Activated CD8-positive, alpha-beta memory T cell treated with anti-CD3 and anti-CD28 coated beads for 1 hour (primary cell): Measurements from ENCODE around the gene MTFR1L.
"Not testable (repeated sequence)": the region's sequence is repeated elsewhere in the genome, so short reads cannot be mapped to it uniquely, and the experiment has no call there.

Source experiments
- DNase-seq, 2 donors: peaks; one replicate each; pipeline ENCODE4 v3.0.0-alpha.2; 2020; ENCODE audit warnings: low read depth in 1 of 2; ENCODE audit errors: extremely low read depth in 1 of 2

MTFR1L gene

GRCh38 chr1:25821630-25822091, 1.9 kb downstream of the MTFR1L start:
- no peak for DNase-seq

DNA sequence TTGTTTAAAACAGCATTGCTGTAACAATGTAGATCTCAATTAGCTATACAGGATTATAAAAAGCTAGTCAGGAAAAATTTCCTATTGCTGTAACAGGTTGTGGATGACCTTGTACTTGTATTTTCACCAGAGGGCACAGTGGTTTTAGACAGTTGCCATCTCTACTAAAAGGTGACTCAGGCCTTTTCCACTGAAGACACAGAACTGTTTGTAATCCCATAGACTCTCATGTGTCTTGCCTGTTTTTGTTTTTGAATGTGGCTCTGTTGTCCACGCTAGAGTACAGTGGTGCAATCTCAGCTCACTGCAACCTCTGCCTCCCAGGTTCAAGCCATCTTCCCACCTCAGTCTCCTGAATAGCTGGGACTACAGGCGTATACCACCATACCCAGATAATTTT, 5.9 kb downstream of the MTFR1L start:
- no peak for DNase-seq

DNA sequence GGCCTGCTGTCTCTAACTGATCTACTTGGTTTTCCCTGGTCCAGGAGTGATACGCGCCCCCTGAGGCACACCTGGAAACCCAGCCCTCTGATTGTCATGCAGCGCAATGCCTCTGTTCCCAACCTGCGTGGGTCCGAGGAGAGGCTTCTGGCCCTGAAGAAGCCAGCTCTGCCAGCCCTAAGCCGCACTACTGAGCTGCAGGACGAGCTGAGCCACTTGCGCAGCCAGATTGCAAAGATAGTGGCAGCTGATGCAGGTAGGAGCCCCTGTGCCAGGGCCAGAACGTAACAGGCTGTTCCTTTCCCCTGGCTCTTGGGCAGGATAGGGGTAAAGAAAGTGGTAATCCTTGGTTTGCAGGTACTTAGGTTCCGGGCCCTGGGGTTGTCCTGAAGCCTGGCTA, 6.8 kb downstream of the MTFR1L start:
- no peak for DNase-seq

GRCh38 chr1:25828491-25828890, 8.7 kb downstream of the MTFR1L start:
- no peak for DNase-seq

DNA sequence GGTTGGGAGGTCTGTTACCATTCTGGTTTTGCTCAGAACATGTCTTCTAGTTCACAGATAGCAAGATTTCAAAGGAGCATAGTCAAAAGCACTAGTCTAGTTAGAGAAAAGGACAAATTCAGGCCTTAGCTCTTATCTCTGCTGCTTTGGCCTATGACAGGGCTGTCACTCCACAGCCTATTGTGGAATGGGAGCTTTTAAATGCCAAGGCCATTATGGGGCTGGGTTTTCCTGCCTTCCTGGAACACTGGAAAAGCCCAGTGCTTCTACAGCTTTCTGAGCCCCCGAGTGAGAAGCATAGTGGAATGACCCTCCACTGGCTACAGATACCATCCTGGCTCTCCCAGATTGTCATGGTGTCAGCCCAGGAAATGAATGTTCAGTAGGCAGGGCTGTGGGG, 9.3 kb downstream of the MTFR1L start:
- DNase-seq: no peak

- DNase-seq: no peak
These were observed 11.9 kb downstream of the MTFR1L start for GRCh38 chr1:25831569-25832196.

DNA sequence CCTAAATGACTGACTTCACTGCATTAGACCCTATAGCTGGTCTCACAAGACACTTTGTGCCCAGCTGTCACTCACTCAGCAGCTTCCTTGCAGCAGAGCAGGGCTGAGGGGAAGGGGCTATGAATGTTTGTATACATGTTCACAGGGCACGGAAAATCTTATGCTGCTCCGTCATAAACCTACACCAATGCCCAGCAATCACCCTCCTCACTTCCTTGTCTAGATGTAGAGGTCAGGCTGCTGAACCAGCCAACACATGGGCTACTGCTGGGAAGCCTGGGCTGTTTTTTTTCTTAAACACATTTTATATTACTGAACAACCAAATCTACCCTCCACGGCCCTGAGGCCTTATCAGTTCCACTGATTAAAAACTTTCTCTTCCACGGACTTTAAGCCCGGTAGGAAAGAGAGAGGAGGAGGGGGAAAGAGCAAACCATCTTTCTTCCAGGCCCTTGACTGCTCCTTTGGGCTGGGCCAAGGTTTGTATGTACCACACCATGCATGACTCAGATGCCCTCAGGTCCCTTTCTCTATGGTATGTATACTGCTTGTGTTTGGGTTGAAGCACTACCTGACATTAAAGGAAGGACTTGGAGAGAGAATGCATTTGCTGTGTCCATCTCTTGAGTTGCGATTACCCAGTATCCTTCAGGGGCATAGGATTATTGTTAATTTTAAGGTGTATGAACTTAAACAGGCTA, 12.7 kb downstream of the MTFR1L start:
- DNase-seq: no peak

DNA sequence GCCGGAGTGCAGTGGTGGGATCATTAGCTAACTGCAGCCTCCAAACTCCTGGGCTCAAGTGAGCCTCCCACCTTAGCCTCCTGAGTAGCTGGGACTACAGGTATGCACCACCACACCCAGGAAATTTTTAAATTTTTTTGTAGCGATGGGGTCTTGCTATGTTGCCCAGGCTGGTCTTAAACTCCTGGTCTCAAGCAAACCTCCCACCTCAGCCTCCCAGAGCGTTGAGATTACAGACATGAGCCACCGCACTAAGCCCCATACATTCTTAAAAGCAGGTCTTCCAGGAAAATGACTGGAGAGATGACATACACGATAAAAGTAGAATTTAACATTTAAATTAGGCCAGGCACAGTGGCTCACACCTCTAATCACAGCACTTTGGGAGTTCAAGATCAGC, 13.4 kb downstream of the MTFR1L start:
- no peak for DNase-seq

GRCh38 chr1:25834894-25835293, 15.1 kb downstream of the MTFR1L start:
- no peak for DNase-seq

GRCh38 chr1:25836695-25837094, 16.9 kb downstream of the MTFR1L start:
- no peak for DNase-seq

DNA sequence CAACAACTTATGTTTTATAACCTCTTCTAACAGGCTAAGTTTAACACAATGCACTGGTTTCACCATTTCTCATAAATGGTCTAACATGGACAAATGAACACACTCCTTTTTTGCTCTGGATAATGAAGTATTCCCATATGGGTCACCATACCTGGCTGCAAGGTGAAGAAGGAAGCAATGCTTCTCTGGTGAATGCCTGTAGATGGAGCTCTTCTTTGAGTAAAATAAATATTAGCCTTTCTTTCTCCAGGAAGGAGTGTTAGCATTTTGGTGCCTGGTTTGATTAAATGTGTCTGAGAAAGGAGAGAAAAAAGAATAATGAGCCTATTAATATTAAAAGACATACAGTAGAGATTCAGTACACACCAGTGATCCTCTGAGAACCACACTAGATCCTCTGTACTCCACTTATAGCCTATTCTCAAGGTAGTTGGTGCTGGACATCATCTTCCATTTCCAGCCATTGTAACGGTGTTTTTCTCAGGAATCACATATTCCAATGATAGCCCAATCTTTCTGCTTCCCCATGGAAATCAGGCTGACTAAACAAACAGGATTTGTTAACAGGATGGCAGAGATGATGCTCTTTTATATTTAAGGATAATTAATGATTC, 17.6 kb downstream of the MTFR1L start:
- DNase-seq: no peak

DNA sequence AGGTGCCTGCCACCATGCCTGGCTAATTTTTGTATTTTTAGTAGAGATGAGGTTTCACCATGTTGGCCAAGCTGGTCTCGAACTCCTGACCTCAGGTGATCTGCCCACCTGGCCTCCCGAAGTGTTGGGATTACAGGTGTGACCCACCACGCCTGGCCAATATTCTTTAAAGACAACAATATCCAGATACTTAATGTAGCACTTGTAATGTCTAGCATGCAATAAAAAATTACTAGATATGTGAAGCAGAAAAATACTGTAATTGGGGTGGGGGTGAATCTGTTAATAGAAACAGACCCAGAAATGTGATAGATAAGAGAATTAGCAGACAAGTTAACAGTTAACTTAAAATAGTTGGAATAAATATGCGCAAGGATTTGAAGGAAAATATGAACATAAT, 20.1 kb downstream of the MTFR1L start:
- DNase-seq: not testable (repeated sequence)

GRCh38 chr1:25843483-25843882, 23.7 kb downstream of the MTFR1L start:
- no peak for DNase-seq

DNA sequence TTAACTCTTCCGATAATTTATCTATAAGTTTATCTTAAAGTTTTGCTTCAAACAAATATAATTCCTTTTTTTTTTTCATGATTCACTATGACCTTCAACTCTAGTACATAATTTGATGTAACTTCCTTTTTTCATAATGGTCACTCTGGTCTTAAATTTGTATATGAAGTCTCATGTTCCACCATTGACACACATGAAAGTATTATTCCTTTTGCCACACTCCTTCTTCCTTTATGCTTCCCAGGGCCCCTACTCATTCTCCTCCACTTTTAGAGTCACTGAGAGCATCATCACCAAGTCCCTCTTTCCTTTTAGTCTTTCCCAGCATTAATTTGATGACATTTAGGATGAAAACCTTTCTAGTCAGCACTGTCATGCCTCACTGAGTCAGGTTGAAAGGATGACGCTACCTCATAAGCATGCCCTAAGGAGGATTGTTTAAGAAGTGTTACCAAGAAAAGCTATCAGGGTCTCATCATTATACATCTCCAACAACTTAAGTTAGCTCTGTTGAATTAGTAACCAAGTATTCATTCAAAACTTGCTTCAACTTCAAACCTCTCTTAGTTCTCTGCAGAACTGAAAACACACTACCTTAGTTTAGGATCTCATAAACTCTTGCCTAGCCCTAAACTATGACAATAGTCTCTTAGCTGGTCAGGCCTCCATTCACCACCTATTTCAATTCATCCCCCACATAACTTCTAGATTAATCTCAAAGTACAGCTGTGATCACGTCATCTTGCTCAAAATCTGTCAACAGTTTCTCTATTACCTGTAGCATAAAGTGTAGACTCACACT, 25.0 kb downstream of the MTFR1L start:
- no peak for DNase-seq

DNA sequence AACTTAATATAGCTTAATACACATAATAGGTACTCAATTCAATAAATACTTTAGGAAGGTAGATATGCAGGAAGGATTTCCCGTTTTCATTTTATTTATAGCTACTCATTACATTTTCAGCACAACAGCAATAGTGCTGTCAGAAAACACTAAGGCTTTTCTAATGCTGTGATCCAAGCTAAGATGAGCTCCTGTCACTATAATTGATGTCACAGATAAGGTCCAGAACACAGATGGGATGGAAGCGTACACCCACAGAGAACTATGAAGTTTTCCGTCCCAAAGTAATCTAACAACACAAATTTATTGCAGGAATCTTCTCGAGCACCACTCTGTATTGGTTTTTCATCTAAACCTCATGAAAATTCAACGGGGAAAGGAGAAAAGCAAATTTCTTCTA, 25.9 kb downstream of the MTFR1L start:
- no peak for DNase-seq

DNA sequence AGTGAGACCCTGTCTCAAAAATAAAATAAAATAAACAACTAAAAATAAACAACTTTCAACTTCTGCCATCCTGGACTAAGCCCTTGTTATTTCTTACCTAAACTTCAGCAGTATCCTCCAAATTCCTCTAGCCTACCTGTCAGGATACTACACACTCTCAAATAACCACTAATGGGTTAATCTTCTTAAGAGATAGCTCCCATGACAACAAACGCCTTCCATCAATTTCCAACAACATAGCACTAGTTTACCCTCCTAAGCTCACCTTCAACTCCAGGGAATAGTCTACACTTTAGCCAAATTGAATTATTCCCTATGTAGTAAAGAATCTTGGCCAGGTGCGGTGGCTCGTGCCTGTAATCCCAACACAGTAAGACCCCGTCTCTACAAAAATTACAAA, 28.2 kb downstream of the MTFR1L start:
- DNase-seq: no peak

- DNase-seq: no peak
These were observed 28.8 kb downstream of the MTFR1L start for GRCh38 chr1:25848531-25848930.

DNA sequence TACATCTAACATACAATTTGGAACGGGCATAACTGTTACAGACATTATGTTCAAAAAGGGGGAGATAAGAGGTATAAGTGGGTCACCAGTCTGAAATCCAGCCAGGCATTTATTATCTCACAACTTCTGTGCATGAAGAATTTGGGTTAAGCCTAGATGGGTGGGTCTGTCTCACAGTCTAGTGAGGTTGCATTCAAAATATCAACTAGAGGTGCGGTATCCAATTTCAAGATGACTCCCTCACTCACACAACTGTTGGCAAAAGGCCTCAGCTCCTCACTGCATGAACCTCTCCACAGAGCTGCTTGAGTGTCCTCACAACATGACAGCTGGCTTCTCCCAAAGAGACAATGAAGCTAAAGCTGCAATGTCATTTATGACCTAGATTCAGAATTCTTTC, 34.8 kb downstream of the MTFR1L start:
- DNase-seq: no peak

DNA sequence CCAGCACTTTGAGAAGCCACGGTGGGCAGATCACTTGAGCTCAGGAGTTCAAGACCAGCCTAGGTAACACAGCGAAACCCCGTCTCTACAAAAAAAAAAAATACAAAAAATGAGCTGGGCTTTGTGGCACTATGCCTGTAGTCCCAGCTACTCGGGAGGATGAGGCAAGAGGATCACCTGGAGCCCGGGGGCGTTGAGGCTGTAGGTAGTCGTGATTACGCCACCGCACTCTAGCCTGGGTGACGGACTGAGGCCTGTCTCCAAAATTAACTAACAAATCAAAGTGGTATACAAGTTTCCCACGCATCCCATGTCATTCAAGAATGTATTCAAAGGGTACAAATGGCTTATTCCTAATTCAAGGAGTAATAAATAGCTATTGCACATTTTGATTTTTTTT, 37.1 kb downstream of the MTFR1L start:
- DNase-seq: no peak

DNA sequence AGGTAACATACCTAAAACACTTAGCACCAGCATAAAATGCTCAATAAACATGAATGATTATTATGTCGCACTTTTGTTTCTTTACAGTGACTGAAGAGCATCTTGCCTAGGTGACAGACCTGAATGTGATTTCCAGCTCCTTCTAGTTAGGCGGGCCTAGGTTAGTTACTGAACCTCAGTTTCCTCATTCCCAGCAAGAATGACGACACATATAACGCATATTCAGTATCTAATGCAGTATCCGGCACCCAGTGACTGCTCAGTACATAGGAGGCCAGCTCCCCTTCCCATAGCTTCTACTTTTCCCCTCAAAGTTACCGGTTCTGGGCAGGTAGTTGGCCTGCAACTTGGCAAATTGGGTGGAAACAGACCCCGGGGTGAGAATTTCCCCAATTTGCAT, 38.7 kb downstream of the MTFR1L start:
- DNase-seq: no peak
